Fibroblast of lung (primary cell): ENCODE results near the gene MFSD11.

Experiments used
- CTCF ChIP-seq, 2 donors: IDR thresholded peaks in 1 of 2; conservative IDR thresholded peaks in 1 of 2; 1 replicate in 1 of 2; 2 replicates in 1 of 2; pipeline ENCODE4 v1.5.1; 2011 to 2012; ENCODE audit warnings: low read length in 2 of 2, control low read depth in 1 of 2, inconsistent platforms in 1 of 2, low read depth in 1 of 2, mild to moderate bottlenecking in 1 of 2
- EZH2 ChIP-seq: IDR thresholded peaks from 2 replicates; pipeline ENCODE4 v1.5.1; 2012; ENCODE audit warnings: low read length, control low read depth, mild to moderate bottlenecking; ENCODE audit errors: missing control alignments

GRCh38 chr17:76697702-76698465 lies 40.0 kb upstream of the MFSD11 start:
- TF ChIP-seq CTCF (conservative IDR thresholded peaks at IDR 0.05 in 1 of 2, IDR thresholded peaks at IDR 0.05 in 1 of 2; ENCODE audit: low read depth in 1 of 2, low read length in 2 of 2) (no peak), EZH2 (no peak)
